Breast epithelium (tissue), 3 donors: ENCODE results near the gene MGAT4B.

Experiments used
- CTCF ChIP-seq, 3 donors: fragments of 450-650 bp; IDR thresholded peaks; one replicate each; pipeline ENCODE4 v1.5.1; 2016 to 2017; ENCODE audit warnings: antibody characterized with exemption in 3 of 3, mild to moderate bottlenecking in 3 of 3, moderate library complexity in 3 of 3
- POLR2A ChIP-seq: fragments of 450-650 bp; IDR thresholded peaks from one replicate; pipeline ENCODE4 v1.6.1; 2016; ENCODE audit warnings: antibody characterized with exemption, mild to moderate bottlenecking, moderate library complexity
- POLR2AphosphoS5 ChIP-seq, 3 donors: sonication (generic); formaldehyde crosslinking; IDR thresholded peaks; one replicate each; pipeline ENCODE4 v1.6.1; 2017; ENCODE audit warnings: antibody characterized with exemption in 3 of 3

DNA sequence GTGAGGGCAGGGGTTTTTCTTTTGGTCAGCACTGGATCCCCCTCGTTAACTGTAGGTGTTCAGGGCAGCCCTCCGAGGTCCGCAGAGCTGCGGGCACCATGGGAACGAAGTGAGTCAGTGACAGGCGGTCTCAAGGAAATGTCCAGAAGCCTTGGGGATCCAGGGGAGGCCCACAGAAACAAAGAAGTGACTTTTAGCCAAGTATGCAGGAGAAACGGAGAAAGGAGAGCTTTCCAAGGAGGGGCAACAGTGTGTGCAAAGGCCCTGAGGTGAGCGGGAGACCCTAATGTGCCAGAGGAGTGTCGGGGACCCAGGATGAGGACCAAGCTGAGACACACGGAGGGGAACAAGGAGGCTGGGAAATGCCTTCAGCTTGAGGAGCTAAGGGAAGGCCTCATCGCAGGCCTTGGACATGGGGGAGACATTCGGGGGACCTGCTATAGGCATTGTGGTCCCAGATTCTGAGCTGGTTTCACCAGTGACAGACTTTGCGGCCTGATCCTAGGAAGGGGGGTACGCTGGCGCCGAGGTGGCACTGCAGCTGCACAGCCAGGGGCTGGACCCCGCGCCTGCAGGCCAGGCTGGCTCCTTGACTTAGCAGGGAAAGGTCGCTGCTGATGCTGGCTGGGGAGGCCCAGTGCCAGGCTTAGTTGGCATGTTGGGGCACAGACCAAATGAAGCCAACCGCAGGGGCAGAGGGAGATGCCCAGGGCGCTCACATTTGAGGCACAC, 9.6 kb downstream of the MGAT4B start:
- TF ChIP-seq CTCF (IDR thresholded peaks at IDR 0.05) (no peak), POLR2A (no peak), POLR2AphosphoS5 (IDR thresholded peaks at IDR 0.05) (no peak)
